Measurements from ENCODE around the gene C21orf91. TPM values are rescaled to one million over a fixed set of nuclear protein-coding genes. Genes with fewer than 3 reads are reported as not detected.

C21orf91 gene
- total RNA-seq, 6 experiments from 2014 or later = 7.4 to 11.1 (median 9.0) TPM

GRCh38 chr21:17813353-17813752 is 5.8 kb downstream of the C21orf91 start:
- Mint-ChIP-seq H3K9me3 (peaks cover 8% of the 10 kb centered on the region), H3K4me1 (ENCODE audit: low read depth) (peaks cover 13% of the 10 kb centered on the region), H3K27ac (no peak overlapping the region), H3K4me3 (no peak overlapping the region), H3K36me3 (ENCODE audit: low read depth) (peaks cover 34% of the 10 kb centered on the region), H3K27me3 (ENCODE audit: insufficient read depth) (no peaks in the 10 kb centered on the region)
- no peak for DNase-seq
- TF ChIP-seq, protein P1, sequence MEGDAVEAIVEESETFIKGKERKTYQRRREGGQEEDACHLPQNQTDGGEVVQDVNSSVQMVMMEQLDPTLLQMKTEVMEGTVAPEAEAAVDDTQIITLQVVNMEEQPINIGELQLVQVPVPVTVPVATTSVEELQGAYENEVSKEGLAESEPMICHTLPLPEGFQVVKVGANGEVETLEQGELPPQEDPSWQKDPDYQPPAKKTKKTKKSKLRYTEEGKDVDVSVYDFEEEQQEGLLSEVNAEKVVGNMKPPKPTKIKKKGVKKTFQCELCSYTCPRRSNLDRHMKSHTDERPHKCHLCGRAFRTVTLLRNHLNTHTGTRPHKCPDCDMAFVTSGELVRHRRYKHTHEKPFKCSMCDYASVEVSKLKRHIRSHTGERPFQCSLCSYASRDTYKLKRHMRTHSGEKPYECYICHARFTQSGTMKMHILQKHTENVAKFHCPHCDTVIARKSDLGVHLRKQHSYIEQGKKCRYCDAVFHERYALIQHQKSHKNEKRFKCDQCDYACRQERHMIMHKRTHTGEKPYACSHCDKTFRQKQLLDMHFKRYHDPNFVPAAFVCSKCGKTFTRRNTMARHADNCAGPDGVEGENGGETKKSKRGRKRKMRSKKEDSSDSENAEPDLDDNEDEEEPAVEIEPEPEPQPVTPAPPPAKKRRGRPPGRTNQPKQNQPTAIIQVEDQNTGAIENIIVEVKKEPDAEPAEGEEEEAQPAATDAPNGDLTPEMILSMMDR (IDR thresholded peaks at IDR 0.05) = no peak

DNA sequence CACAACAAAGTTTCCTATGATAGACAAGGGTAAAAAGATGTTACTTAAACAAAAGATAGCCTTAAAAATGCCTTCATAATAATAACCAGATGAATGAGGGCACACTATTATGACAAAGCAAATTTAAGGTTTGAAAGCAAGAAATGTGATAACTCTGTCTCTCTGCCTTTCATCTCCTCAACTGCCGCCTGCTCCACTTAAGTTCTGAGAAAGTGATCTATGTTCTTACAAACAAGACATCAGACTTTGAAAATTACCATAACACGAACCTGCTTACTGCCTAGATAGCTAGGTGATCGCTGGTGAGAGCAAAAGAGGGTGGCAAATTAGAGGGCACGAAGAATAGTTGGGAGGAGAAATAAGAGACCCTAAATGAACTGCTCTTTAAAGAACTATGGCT is 13.2 kb downstream of the C21orf91 start:
- no peaks in the 10 kb centered on the region; the same call in 1 of the 2 replicates for H3K27me3 Mint-ChIP-seq (ENCODE audit: insufficient read depth)
- H3K27ac Mint-ChIP-seq = no peak overlapping the region
- H3K9me3 Mint-ChIP-seq = peaks cover 19% of the 10 kb centered on the region
- peaks cover 35% of the 10 kb centered on the region for H3K36me3 Mint-ChIP-seq (ENCODE audit: low read depth)
- peaks cover 10% of the 10 kb centered on the region for H3K4me1 Mint-ChIP-seq (ENCODE audit: low read depth)
- DNase-seq = no peak
- TF ChIP-seq, protein P1 (IDR thresholded peaks at IDR 0.05) = no peak
- no peak overlapping the region for H3K4me3 Mint-ChIP-seq

GRCh38 chr21:17803536-17803935 is 15.6 kb downstream of the C21orf91 start:
- Mint-ChIP-seq H3K27ac (no peak overlapping the region), H3K27me3 (ENCODE audit: insufficient read depth) (no peaks in the 10 kb centered on the region; the same call in 1 of the 2 replicates), H3K36me3 (ENCODE audit: low read depth) (peaks cover 15% of the 10 kb centered on the region), H3K9me3 (peaks cover 14% of the 10 kb centered on the region), H3K4me3 (no peak overlapping the region), H3K4me1 (ENCODE audit: low read depth) (peaks cover 10% of the 10 kb centered on the region)
- TF ChIP-seq, protein P1 (IDR thresholded peaks at IDR 0.05) = no peak
- no peak for DNase-seq

DNA sequence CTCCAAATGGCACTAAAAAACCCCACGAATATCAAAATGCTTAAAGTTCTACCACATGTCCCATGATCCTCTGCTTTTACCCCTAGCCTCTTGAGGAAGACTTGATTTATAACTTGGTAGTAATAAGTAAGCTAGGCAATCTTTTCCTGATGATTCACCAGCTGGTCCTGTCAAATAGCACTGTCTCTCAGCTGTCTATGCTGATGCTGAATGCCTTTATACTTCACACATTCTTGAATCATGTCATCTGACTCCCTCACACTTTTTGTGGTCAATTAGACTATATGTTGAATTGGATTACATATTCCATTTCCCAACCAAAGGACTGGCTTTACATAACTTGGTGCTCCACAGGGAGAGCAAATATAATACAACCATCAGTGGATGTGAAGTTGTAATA is 16.6 kb downstream of the C21orf91 start:
- DNase-seq = peak; percentile 50
- no peak overlapping the region for H3K4me3 Mint-ChIP-seq
- peaks cover 10% of the 10 kb centered on the region for H3K4me1 Mint-ChIP-seq (ENCODE audit: low read depth)

DNA sequence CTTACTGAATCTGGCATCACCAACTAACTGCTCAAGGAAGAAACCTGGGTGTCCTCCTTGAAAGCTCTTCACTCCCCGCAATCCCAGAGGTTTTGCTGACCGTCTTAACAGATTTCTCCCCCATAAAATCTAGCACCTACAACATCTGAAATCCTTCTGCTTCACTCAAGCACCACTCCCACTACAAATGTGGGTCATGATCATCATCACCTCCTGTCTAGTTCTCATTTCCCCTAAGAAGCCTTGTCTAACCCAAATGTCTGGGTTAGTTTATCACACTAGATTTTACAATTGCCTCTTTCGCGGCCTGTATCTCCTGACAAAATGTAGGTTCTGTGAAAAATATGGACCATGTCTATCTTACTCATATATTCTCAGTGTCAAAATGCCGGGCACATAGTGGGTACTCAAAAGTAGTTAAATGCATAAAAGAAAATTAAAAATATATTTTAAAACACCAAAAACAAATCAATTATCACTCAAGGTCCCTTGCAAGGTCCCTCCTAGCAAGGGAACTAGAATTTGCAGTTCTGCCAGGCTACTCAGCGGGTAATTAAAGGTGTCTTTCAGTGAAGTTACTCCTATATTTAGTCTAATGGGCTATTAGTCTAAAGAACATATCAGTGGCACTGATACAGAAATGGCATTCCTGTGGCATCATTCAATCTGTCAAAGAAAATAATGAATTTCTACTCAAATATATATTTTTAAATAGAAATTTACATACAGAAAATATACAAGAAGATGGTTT is 19.6 kb downstream of the C21orf91 start:
- TF ChIP-seq, protein P1 (IDR thresholded peaks at IDR 0.05) = no peak
- Mint-ChIP-seq H3K27me3 (ENCODE audit: insufficient read depth) (no peaks in the 10 kb centered on the region), H3K4me3 (no peak overlapping the region), H3K4me1 (ENCODE audit: low read depth) (peaks cover 23% of the 10 kb centered on the region), H3K36me3 (ENCODE audit: low read depth) (no peaks in the 10 kb centered on the region), H3K9me3 (no peaks in the 10 kb centered on the region), H3K27ac (no peak overlapping the region)
- no peak for DNase-seq

More for the DNA sequence above, 16.6 kb downstream of the C21orf91 start:
- Mint-ChIP-seq H3K36me3 (ENCODE audit: low read depth) (peaks cover 5% of the 10 kb centered on the region), H3K27ac (peak overlapping the region; percentile 19; the same call in 1 of the 2 replicates), H3K27me3 (ENCODE audit: insufficient read depth) (no peaks in the 10 kb centered on the region; the same call in 1 of the 2 replicates), H3K9me3 (peaks cover 4% of the 10 kb centered on the region)
- TF ChIP-seq, protein P1 (IDR thresholded peaks at IDR 0.05) = no peak

Data from HFFc6 (cell line).